NT2/D1 (cell line): Measurements from ENCODE around the gene CEP290.

Experiments used
- SUZ12 ChIP-seq: IDR thresholded peaks from 2 replicates; pipeline ENCODE4 v1.6.1; 2011; ENCODE audit not compliant: insufficient read length, insufficient read depth; ENCODE audit errors: extremely low read depth
- YY1 ChIP-seq: IDR thresholded peaks from 2 replicates; pipeline ENCODE4 v1.6.1; 2011; ENCODE audit not compliant: insufficient read length, insufficient read depth
- ZNF274 ChIP-seq: IDR thresholded peaks from 2 replicates; pipeline ENCODE4 v1.6.1; 2011; ENCODE audit warnings: mild to moderate bottlenecking, low read depth, low read length

GRCh38 chr12:88163371-88163770, 21.5 kb upstream of the CEP290 start:
- TF ChIP-seq YY1 (no peak), ZNF274 (no peak), SUZ12 (no peak)
